ENCODE measurements around the gene CDT1. TPM values are rescaled to one million over a fixed set of nuclear protein-coding genes. Genes with fewer than 3 reads are reported as not detected.

The CDT1 gene
- total RNA-seq, 6 experiments from 2014 or later: 13.3 to 28.2 (median 22.2) TPM

- Mint-ChIP-seq H3K36me3 (ENCODE audit: low read depth) (no peaks in the 10 kb centered on the region; the same call in 1 of the 2 replicates), H3K9me3 (no peaks in the 10 kb centered on the region), H3K27ac (peak within 1 kb of the TSS; percentile 87), H3K27me3 (ENCODE audit: insufficient read depth) (peaks cover 7% of the 10 kb centered on the region), H3K4me1 (ENCODE audit: low read depth) (peaks cover 20% of the 10 kb centered on the region), H3K4me3 (peak within 1 kb of the TSS; percentile 88)
- TF ChIP-seq CTCF (IDR thresholded peaks at IDR 0.05): peak; percentile 60
- DNase-seq: peak; percentile 91
These were observed 8.4 kb downstream of the CDT1 start, which contains the start of gene APRT for GRCh38 chr16:88811769-88812512. Gene APRT, minus strand, starts transcription at chr16:88811928. Its CDS starts 29 bp downstream, at chr16:88811899.

GRCh38 chr16:88812513-88813268 lies 9.1 kb downstream of the CDT1 start:
- H3K36me3 Mint-ChIP-seq (ENCODE audit: low read depth): no peaks in the 10 kb centered on the region; the same call in 1 of the 2 replicates
- peaks cover 20% of the 10 kb centered on the region for H3K4me1 Mint-ChIP-seq (ENCODE audit: low read depth)
- TF ChIP-seq CTCF (IDR thresholded peaks at IDR 0.05): peak; percentile 29; the same call in 1 of the 2 replicates
- H3K27me3 Mint-ChIP-seq (ENCODE audit: insufficient read depth): peaks cover 7% of the 10 kb centered on the region
- no peaks in the 10 kb centered on the region for H3K9me3 Mint-ChIP-seq
- peak overlapping the region; percentile 82 for H3K4me3 Mint-ChIP-seq
- peak; percentile 37 for DNase-seq
- peak overlapping the region; percentile 74 for H3K27ac Mint-ChIP-seq

GRCh38 chr16:88813269-88814143 lies 9.9 kb downstream of the CDT1 start:
- no peak overlapping the region for H3K4me3 Mint-ChIP-seq
- peaks cover 20% of the 10 kb centered on the region for H3K4me1 Mint-ChIP-seq (ENCODE audit: low read depth)
- H3K9me3 Mint-ChIP-seq: no peaks in the 10 kb centered on the region
- no peaks in the 10 kb centered on the region; the same call in 1 of the 2 replicates for H3K36me3 Mint-ChIP-seq (ENCODE audit: low read depth)
- no peak for DNase-seq
- H3K27ac Mint-ChIP-seq: no peak overlapping the region
- TF ChIP-seq CTCF (IDR thresholded peaks at IDR 0.05): no peak
- H3K27me3 Mint-ChIP-seq (ENCODE audit: insufficient read depth): peaks cover 7% of the 10 kb centered on the region

GRCh38 chr16:88814144-88814502 lies 10.5 kb downstream of the CDT1 start:
- peaks cover 7% of the 10 kb centered on the region for H3K27me3 Mint-ChIP-seq (ENCODE audit: insufficient read depth)
- TF ChIP-seq CTCF (IDR thresholded peaks at IDR 0.05): no peak
- no peaks in the 10 kb centered on the region for H3K9me3 Mint-ChIP-seq
- peaks cover 16% of the 10 kb centered on the region for H3K4me1 Mint-ChIP-seq (ENCODE audit: low read depth)
- no peak overlapping the region for H3K4me3 Mint-ChIP-seq
- no peak for DNase-seq
- no peaks in the 10 kb centered on the region; the same call in 1 of the 2 replicates for H3K36me3 Mint-ChIP-seq (ENCODE audit: low read depth)
- no peak overlapping the region for H3K27ac Mint-ChIP-seq

- TF ChIP-seq CTCF (IDR thresholded peaks at IDR 0.05): no peak
- no peak for DNase-seq
- H3K9me3 Mint-ChIP-seq: no peaks in the 10 kb centered on the region
- H3K27me3 Mint-ChIP-seq (ENCODE audit: insufficient read depth): peaks cover 4% of the 10 kb centered on the region
- H3K4me1 Mint-ChIP-seq (ENCODE audit: low read depth): peaks cover 6% of the 10 kb centered on the region
- H3K36me3 Mint-ChIP-seq (ENCODE audit: low read depth): no peaks in the 10 kb centered on the region; the same call in 1 of the 2 replicates
- H3K27ac Mint-ChIP-seq: no peak overlapping the region
- H3K4me3 Mint-ChIP-seq: no peak overlapping the region
These were observed 11.6 kb downstream of the CDT1 start for GRCh38 chr16:88815227-88815626.
